Measurements from ENCODE around the gene CDS2. TPM values are rescaled to one million over a fixed set of nuclear protein-coding genes. Genes with fewer than 3 reads are reported as not detected.
"Not testable (repeated sequence)": the region's sequence is repeated elsewhere in the genome, so short reads cannot be mapped to it uniquely, and the experiment has no call there.

Gene CDS2
- polyA plus RNA-seq (ENCODE audit: insufficient read length): 19.3 TPM

DNA sequence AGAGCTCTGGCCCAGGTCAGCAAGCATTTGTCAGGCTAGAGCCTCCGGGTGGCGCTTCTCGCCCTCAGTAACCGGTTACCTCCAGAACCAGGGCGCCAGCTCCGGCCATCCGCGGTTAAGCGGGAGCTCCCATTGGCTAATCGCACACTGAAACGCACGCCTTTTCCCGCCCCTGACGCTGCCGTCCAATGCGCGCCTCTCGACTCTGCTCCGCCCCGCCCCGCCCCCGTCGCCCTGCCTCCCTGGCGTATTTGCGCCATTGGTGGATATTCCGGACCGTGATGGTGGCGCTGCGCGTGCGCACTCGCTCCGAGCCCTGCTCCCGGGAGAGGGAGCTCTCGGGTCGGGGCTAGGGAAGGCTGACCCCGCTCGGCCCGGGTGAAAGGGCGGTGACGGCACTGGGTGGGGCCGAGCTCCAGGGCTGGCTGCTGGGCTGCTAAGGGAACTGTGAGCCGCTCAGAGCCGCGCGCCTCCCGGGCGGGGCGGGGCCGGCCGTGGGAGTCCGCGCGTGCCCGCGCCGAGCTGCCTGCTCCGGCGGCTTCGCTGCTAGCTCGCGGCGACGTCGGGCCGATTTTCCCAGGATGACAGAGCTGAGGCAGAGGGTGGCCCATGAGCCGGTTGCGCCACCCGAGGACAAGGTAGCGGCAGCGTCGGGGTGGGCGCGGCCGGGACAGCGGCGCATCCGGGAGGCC lies at the start of gene CDS2:
Gene CDS2 (plus strand): TSS at position 497 of the 692 bp plus-strand sequence. CDS start 85 bp downstream, at position 582.
- DNase-seq: peak; percentile 99

GRCh38 chr20:5077761-5078387 lies 48.9 kb upstream of the CDS2 start:
- no peak for DNase-seq

DNA sequence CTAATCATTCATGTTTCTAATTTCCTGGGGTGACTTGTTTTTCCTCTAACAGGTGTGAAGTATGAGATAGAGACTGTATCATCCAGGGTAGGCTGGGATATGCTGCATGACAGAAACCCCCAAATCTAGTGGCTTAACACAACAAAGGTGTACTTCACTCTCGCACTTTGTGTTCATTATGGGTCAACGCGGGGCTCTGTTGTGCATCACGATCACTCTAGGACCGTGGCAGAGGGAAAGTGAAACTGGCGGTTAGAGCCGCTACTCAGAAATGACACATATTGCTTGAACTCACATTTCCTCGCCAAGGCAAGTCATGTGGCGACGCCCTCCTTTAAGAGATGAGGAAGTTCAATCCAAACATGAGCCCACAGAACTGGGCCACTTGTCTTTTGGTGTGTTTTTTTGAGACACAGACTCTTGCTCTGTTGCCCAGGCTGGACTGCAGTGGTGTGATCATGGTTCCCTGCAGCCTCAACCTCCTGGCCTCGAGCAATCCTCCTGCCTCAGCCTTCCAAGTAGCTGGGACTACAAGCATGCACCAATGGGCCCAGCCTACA lies 48.3 kb upstream of the CDS2 start:
- DNase-seq: peak; percentile 25

DNA sequence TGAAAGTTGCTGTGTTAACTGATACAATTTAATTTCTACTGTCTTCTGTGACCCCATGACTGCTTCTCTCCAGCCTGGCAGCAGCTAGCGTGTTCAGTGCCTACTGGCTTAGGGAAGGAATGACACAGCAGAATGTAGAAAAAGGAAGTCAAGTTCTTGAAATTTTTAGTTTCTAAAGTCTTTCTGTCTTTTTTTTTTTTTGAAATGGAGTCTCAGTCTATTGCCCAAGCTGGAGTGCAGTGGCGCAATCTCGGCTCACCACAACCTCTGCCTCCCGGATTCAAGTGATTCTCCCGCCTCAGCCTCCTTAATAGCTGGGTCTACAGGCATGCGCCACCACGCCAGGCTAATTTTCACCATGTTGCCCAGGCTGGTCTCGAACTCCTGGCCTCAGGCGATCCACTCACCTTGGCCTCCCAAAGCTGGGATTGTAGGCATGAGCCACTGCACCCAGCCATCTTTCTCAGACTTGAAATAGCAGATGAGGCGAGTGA lies 46.4 kb upstream of the CDS2 start:
- peak; percentile 21 for DNase-seq

DNA sequence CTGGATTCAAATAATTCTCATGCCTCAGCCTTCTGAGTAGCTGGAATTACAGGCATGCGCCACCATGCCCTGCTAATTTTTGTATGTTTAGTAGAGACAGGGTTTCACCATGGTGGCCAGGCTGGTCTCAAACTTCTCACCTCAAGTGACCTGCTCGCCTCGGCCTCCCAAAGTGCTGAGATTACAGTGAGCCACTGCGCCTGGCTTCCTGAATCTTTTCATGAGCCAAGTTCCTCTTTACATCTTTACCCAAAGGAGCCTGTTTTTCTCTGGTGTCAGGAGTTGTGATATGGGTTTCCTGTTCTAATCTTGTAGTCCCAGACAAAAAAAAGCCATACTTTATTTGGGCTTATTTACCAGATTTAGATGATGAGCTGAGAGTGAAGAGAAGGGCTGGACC lies 41.4 kb upstream of the CDS2 start:
- no peak for DNase-seq

GRCh38 chr20:5088688-5089087 lies 38.1 kb upstream of the CDS2 start:
- DNase-seq: no peak

DNA sequence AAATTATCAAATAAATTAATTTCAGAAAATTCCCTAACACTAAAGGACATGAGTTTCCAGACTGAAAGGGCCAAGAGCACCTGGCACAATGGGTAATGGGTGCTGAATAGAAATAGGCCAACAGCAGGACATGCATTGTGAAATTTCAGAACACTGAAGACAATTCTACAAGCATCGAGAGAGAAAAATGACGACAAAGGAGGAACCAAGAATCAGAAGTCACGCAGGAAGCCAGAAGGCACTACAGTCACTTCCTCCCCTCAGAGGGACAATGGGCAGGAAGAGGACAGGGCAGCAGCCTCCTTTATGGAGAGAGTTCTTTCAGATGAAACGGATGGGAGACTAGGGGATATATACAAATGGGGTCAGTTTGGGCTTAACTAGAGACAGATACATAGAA lies 36.6 kb upstream of the CDS2 start:
- DNase-seq: peak; percentile 20

DNA sequence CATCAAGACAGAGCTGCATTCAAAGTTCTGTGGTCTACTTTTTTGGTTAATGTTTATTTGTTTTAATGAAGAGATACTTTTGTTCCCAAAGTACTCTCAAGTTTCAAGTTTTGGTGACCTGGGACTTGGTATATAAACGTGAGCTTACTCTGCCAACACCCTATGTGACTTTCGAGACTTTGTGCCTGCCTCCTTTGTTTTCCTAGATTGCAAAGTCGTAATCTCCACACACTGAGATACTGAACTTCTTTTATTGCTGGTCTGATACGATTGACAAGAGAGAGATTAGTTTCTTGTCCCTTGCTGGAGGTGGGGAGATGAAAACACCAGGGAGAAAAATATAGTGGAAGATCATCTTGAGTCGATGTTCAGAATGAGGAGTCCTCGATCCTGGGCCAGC lies 34.9 kb upstream of the CDS2 start:
- no peak for DNase-seq

DNA sequence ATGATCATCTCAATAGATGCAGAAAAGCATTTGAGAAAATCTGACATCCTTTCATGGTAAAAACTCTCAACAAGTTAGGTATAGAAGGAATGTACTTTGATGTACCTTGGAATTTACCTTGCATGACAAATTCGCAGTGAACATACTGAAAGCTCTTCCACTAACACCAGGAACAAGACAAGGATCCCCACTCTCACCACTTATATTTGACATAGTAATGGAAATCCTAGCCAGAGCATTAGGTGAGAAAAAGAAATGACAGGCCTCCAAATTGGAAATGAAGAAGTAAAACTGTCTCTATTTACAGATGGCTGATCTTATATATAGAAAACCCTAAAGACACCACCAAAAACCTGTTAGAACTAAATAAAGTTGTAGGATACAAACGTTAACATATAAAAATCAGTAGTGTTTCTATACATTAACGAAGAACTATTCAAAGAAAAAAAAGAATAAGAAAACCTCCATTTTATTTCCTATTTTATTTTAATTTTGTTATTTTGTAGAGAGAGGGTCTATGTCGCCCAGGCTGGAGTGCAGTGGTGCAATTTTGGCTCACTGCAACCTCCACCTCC lies 34.0 kb upstream of the CDS2 start:
- no peak for DNase-seq

DNA sequence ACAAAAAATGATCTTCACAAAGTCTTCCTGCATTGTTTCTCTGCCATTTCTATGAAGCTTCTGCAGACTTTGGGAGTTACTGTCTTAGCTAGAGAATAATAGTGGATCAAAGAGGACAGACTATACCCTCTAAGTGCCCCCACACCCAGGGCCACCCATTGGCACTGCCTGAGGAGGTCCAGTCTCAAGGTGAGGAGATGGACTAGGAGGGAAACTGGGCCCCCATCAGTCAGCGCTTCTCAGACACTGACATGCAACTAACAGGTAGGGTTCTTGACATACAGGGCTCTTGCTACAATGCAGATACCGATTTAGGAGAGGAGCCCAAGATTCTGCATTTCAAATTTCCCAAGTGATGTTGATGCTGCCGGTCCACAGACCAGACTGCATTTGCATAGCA lies 31.4 kb upstream of the CDS2 start:
- no peak for DNase-seq

DNA sequence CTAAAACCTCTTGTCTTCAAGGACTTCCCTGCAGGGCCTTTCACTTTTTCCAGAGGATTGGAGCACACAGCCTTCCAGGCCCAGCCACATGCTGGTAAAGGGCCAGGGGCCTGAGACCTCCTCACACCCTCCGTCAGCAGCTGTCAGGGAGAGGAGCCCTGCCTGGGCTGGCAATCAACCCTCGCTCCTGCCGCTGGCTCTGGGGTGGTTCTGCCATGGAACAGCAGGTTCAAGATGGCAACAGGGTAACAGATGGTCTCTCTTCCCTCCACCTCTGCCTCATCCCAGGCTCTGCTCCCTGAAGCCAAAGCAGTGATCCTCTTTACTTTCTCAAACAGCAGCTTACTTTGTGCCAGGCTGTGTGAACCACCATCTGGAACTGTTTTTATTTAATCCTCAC lies 30.9 kb upstream of the CDS2 start:
- no peak for DNase-seq

DNA sequence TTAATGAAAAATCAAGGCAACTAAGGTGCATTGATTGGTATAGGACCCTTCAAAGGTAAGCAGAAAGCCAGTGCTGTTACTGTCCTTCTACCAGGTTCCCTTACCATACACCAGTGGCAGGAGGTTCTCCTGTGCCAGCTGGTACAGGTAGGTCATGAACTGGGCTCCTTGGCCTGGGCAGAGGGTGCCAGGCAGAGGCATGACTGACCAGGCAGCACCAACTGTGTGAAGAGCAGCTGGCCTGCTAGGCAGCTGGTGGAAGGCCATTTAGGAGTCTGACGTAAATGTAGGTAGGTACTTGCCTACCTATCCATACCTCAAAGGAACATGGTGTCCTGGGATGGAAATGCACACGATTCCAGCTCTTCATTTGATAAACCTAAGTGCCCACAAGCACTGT lies 30.3 kb upstream of the CDS2 start:
- DNase-seq: no peak

DNA sequence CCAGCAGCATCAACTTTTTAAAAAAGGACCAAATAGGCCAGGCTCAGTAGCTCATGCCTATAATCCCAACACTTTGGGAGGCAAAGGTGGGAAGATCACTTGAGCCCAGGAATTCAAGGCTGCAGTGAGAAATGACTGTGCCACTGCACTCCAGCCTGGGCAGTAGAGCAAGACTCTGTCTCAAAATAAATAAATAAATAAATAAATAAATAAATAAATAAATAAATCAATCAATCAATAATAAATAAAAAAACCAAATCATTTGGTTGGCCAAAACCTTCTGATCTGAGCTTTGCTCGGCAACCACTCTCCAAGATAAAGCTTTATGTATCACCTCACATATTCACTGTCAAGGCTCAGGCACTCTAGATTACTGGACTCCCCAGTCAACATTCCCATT lies 27.8 kb upstream of the CDS2 start:
- not testable (repeated sequence) for DNase-seq

DNA sequence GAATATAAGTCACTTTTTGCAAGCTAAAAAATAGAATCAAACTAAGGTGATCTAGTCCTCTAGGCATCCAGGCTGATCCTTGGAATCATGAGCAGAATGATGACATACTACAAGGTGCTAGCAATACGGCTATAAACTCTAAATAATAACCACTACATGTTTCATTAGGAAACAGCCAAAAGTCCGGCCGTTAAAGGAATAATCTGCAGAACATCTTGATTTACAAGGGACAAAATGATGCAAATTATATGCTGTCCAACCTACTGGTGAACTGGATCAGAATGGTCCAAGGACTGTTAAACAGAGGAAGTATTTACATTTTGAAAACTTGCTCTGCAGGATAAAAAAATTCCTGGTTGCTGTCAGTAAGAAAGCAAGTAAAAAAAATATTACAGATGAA lies 26.9 kb upstream of the CDS2 start:
- DNase-seq: not testable (repeated sequence)

DNA sequence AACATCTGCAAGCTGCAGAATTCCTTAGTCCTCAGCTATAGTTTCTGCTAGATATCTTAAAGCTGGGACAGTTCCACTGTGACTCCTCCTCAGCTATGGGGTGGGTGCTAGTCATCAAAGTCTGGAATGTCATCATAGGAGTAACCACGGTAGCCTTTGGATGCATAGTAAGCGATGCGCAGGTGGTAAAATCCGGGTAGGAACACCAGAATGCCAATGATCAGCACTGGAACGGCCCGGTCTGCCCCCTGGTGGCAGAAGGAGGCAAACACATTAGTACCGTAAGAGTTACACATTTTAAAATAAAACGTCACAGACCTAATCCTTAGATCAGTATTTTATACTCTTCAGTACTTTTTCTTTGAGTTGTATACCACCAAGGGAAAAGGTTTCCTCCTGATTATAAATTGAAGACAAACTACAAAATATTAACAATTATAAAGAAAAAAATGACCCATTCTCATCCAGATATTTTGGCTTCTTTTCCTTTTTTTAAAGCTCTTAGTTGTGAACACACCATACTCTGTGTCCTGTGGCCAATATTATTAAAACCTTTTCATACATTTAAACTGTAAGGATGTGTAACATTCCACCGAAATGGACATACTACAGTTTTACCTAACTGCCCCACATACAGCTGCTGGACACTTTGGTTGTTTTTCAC lies 26.0 kb upstream of the CDS2 start:
- peak; percentile 56 for DNase-seq

DNA sequence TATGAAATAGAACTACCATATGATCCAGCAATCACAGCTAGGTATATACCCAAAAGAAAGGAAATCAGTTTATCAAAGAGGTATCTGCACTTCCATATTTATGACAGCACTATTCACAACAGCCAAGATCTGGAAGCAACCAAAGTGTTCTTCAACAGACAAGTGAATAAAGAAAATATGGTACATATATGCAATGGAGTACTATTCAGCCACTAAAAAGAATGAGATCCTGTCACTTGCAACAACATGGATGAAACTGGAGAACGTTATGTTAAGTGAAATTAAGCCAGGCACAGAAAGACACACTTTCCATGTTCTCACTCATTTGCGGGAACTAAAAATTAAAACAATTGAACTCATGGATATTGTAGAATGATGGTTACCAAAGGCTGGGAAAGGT lies 22.3 kb upstream of the CDS2 start:
- no peak for DNase-seq

- no peak for DNase-seq
Measured at GRCh38 chr20:5109276-5109675, 17.5 kb upstream of the CDS2 start.

DNA sequence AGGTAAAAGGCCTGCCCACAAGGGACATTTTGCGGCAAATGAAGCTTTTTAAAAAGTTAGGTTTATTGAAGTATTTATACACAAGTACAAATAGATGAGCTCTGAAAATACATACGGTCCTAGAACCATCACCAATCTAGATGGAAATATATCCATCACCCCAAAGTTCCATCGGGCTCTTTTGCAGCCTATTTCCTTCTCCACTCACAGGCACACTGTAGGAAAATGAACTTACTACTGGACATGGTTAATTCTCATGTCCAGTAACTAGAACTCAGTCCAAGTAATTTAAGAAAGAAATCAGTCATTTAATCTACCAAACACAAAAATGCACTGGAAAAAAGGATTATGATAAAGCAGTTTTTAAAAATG lies 13.2 kb upstream of the CDS2 start:
- DNase-seq: no peak

DNA sequence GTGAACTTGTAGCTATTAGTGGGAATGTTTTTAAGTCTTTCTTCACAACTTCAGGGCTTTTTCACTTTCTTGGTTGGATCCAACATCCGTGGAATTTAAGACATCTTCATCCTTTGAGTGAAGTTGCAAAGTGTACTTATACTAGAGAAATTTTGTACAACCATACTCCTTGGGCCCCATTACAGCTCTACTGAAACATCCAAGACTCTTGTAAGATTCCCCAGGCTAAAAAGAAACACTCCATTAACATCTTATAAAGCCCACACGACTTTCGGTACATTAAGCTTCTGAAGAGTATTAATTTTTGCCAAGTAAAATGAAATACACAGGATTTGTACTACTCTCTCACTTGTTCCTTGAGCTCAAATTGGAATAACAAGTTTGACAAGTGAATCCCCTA lies 12.4 kb upstream of the CDS2 start:
- DNase-seq: no peak

DNA sequence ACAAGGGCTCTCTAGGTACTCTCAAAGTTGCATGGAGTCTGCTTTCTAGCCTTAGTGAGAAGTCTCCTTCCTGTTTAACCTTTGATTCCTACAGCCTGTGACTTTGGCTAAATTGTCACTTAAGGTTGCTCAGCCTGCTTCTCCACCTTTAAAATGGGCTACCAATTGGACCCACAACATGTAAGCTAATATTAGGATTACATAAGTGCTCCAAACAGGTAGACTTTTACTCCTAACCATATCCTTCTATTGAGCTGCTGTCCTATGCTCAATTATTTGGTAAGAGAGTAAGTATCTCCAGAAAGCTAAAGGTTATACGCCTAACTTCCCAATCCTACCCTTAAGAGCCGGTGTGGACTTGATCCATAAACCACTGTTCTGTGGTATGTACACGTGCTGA lies 9.9 kb upstream of the CDS2 start:
- no peak for DNase-seq

DNA sequence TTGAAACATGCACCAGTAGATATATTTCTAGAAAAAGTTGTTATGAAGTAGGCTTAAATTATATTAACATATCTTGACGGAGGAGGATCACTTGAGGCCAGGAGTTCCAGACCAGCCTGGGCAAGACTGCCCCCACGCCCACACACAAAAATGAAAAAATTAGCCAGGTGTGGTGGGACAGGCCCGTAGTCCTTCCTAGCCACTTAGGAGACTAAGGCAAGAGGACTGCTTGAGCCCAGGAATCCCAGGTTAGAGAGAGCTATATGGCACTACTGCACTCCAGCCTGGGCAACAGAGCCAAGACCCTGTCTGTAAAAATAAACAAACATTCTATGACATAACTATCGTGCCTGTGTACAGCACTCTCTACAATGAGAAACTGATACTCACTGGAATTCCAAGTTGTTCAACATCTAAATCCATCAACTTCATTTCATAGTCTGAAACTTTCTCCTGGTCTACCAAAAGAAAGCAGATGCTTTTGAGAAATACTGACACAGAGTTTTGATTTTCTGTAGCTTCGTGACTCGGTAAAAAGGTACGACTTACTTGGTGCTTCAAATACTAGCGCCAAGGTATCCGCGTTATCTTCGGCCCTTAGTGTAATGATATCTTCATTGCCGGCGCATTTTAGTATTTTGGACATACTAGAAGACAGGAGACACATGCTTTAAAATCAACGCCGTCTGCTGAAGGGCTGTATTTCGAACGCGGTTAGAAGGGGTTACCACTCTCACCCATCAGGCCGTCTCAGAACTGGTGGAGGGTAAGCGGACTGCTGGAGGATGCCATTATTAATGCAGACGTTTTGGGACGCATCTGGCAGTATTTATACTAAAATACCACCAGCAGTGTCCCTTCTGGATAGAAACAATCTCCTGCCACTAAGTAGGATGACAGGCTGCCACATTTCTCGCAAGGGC lies 8.3 kb upstream of the CDS2 start:
- DNase-seq: no peak

GRCh38 chr20:5119143-5119434 lies 7.7 kb upstream of the CDS2 start:
- no peak for DNase-seq
